HG03135 (cell line): Measurements from ENCODE around the gene UBL7.

Experiments
- ATAC-seq: cut with Tn5 transposase; IDR thresholded peaks from one replicate; pipeline ENCODE4 v1.9.1; 2021; ENCODE audit warnings: mild to moderate bottlenecking, moderate library complexity; ENCODE audit not compliant: unreplicated experiment

UBL7 gene

DNA sequence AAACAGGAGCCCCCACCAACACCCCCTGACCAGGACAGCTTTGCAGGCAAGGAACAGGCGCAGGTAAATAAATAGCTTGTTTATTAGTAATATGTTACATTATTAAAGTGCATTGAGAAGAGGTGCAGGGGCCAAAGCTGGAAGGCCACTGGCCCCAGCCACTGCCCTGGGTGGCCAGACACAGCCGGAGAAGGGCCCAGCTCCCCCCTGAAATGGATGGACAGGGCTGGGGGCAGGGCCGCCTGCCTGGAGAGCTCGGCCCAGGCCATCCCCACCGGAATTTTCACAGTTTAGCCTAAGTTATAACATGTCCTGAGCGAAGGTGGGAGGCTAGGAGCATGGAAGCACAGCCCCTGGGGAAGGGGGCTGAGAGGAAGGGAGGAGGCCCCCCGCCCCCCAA is 51.7 kb downstream of the UBL7 start:
- ATAC-seq: no peak

DNA sequence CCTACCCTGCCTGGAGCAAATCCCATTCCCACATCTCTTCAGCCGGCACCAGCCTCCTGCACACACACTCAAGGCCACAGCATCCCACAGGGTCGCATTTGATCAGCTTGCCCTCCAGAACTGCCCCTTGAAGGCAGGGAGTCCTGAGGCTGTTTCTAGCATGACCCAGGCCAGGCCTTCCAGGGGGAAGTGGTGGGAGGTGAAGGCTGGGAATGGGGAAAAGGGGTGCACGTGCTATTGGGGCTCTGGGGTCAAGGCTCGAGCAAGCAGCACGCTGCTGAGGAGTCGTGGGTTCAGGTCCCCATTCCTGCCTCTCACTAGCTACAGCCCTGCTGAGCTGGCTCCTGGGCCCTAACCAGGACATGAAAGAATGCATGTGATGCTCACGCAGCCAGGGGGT is 52.1 kb downstream of the UBL7 start:
- ATAC-seq: no peak

DNA sequence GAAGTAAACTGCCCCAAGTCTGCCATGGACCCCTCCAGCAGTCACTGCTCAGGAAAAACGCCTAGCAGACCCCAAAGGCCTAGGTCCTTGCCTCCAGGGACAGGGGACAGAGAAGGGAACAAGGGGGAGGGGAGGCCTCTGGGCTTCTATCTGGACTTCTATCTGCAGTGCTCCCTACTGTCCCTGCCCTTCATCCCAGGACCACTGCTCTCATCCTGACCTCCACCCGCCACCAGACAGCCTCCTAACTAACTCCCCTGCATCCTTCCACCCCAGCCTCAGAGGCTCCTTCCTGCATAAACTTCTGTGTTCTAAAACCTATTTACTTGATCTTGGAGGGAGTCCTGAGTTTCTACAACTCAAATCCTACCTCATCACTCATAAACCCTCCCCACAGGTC is 52.6 kb downstream of the UBL7 start:
- no peak for ATAC-seq

DNA sequence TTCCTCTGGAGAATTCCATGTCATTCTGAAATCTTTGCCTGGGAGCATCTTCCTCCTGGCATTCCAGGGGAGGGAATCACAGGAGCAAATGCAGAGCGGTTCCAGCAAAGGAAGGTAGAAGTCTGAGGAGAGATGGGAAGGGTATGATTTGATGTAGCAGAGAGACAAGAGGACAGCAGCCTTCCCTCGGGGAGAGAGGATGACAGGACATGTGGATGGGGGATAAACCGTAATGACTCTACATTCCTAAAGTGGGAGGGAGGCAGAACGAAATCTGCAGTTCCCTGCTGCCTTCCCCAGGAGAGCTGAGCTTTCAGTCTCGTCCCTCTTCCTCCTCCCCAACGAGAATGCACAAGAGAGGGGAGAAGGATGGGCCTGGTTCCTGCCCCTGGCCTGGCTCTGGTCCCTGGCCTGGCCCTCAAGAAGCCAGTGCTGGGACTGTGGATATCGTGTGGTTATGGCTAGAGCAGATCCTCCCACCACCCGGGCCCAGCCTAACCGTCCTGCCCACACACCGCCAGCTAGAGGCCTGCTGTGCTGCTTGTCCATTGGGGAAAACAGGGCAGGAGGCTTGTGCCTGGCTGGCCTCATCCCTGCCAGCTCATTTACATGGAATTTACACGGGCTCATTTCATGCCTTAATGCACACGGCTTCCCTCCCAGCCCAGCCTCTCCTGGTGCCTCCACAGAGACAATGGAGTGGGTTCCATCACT is 53.8 kb downstream of the UBL7 start:
- no peak for ATAC-seq

DNA sequence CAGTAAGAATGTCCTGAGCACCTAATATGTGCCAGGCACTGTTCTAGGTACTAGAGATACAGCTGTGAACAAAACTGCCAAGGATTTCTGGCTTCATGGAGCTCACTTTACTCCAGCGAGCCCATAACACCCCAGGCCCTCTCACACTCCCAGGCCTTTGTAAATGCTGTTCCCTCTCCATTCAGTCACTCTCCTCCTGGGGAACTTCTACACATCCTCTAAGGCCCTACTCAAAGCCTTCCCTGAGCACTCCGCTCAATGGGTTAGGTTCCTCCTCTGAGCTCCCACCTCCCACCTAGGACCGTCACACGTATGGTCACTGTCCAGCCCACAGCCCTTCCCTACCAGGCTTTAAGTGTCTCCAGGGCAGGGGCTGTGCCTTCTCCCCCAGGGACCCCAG is 54.4 kb downstream of the UBL7 start:
- ATAC-seq: no peak

DNA sequence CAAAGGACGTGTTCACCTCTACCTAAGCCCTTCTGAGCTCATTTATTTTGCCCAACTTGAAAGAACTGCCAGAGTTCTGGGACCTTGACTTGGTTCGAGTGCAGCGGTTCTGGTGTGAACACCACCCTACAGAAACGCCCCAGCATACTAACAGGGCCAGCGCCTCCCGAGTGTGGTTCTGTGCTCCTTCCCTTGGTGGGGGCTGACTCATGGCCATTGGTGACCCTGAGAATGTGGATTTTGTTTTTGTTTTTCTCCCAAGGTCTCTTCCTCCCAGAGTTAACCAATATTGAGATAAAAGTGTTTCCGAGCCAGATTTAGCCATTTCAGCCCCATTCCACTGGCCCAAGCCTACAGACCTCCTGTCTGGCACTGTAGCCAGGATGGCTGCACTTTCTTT is 55.1 kb downstream of the UBL7 start:
- no peak for ATAC-seq

DNA sequence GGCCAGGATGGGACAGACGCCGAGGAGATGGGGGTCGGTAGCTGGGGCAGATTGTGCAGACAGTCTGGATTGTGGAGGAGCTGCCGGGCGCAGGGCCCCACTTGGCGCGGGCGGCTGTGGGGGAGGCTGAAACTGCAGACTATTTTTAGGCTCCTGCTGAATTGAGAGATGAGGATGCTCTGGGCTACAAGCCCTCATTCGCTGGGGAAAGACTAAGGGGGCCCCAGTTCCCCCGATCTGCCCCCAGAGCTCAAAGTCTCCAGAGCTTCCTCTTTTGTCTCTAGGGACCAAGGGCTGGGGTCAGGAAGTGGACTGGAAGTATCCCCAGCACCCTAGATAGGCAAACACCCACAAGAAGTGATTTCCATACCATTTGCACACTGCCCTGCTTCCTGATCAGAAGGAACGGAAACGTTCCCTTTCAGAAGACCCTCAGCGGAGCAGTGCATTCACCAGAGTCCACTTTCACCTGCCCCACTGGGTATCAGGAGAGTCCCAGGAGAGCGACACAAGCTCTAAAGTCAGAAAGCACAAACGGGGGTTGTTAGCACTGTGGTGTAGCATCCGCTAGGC is 56.9 kb downstream of the UBL7 start:
- peak; percentile 32 for ATAC-seq

DNA sequence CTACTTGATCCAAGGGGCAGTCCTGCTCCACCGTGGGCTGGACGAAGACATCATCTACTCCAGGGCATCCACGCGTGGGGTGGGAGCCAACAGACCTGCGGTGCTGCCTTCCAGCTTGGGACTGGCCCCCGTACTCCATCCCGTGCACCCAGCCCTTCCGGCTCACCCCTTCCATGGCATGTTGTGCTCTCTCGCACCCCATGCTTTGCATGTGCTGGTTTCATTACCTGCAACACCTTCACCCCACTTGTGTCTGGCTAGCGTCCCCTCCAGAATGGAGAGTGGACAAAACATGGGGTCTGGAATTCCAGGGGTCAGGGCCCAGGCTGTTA is 57.4 kb downstream of the UBL7 start:
- ATAC-seq: peak; percentile 11

DNA sequence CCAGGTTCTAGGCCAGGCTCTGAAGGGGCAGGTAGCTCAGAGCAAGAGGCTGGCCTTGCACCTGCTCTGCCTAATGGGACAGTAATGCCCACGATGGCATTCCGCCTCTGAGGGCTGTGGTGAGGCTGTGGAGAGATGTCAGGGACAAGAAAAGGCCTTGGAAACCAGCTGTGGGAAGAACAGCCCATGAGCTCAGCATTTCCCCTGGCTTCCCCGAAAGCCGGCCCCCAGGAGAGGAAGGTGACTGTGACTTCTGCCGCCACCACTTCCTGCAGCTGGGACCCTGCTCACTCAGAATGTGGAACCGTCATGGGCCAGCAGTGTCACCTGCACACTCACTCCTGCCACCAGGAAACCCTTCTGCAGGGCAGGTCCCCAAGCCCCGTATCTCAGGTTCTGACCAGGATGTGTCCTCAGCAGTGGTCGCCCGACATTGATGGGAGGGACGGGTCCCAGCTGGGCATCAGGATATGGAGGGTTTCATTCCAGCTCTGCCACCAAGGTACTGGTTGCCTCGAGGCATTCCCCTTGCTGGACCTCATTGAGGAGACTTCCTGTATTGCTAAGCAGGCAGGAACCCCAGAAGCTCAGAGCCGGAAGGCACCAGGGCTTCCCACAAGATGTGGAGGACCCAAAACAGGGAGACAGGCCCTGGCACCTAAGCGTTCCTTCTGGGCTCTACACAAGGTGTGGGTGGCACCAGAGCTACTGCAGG is 57.9 kb downstream of the UBL7 start:
- peak; percentile 32 for ATAC-seq

DNA sequence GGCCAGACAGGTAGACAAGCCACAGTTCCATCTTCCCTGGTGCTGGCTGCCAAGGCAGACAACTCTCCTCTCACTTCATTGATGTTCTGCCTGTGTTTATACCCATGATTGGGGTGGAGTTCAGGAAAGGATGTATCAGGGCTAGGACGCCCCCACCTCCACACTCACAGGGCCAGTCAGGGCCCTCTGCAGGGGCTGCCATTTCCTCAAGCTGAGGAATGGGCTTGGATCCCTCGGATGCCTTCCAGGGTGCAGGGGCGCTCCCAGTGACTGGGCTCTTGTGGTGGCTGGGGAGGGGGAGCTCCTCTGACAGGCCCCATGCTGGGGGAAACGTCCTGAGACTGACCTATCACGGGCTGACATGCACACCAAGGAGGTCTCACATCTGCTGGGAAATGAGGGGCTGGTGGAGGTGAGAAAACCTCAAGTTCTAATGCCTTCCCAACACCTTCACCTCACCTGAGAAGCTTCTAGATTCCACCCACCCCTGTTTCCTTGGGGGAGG is 58.6 kb downstream of the UBL7 start:
- no peak for ATAC-seq

DNA sequence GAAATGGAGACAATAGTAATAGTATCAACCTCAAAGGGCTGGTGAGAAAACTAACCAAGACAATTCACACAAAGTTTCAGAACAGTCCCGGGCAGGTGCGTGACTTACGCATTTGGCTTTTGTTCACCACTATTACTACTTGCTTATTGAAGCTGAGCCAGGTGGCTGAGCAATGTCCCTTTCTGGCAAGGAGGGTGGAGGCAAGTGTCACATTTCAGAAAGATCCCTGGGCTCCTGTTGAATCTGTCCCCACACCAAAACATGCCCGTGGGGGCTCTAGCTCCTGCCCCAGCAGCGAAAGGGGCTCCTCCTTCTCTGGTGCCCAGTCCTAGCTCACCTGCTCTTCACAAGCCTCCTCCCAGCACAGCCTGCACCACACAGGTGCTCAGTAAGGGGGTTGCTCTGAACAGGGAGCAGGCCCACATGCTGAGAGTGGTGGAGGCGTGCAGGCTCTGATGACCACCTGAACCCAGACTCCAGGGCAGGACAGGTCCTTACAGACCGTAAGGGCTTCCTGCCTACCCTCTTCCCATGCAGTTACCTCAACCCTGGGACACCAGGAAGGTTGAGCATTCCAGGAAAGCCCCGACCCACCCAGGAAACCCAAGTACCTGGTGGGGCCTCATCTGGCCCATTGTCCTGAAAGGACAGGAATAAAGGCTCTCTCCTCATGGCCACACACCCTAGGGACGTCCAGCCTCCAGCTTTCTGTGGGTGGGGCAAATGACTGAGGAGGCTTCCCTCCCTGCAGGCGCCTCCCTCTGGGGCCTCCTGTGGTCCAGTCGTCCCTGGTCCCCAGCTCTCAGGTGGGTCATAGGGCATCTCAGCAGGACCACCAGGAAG is 59.8 kb downstream of the UBL7 start:
- ATAC-seq: no peak

DNA sequence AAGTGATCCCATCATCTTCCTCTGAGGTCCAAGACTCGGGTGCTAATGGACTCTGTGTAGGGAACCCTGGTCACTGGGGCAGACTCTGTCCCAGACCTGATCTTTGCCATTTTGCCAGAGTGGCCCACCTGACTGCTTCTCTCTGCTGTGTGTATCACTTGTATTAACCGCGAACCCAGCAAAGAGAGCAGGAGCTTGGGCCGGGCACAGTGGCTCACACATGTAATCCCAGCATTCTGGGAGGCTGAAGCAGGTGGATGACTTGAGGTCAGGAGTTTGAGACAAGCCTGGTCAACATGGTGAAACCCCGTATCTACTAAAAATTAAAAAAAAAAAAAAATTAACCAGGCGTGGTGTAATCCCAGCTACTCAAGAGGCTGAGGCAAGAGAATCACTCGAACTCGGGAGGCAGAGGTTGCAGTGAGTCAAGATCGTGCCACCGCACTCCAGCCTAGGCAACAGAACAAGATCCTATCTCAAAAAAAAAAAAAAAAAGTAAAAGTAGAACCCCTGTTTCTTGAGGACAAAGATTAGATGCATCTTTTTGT is 60.6 kb downstream of the UBL7 start:
- no peak for ATAC-seq

DNA sequence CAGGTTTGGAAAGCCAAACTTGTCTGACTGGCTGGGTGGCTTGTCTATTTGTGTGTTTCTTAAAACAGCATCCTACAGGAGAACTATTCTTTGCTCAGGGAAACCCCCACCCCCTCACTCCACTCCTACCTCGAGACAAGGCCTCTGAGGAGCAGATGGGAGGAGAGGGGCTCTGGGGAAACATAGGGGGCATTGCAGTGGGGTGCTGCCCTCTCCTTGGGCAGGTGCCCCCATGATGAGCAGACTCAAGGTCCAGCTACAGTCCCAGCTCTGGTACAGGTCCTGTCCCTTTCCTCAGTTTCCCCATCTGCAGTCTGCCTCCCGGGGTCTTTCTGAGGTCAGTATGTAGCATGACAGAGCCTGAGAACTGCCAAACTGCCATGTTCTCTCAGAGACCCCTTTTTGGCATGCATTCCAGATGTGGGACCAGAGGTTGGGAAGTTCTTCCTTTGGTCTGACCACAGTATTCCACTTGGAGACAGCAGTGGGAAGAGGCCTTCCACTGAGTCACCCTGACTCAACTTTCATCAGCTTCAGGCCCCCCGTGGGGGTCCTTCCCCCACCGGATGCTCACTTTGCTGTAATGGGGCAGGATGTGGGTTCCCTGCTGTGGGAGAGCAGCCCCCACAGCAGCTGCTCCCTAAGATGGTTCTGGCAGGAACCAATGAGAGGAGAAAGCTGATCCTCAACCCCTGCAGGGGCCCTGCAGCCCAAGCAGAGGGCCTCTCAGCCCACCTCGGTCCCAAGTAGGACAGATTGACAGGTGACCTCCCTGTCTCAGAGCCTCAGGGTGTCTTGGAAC is 61.2 kb downstream of the UBL7 start:
- no peak for ATAC-seq

DNA sequence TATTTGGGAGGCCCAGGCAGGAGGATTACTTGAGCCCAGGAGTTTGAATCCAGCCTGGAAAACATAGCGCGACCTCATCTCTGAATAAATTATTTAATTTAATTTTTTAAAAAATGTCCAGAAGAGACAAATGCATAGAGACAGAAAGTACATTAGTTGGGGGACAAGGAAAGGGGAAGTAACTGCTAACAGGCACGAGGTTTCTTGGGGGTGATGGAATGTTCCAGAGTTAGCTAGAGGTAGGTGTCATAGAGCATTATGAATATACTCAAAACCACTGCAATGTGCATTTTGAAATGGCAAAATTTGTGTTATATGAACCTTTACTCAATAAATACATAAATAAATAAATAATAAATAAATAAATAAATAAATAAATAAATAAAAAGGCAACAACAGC is 61.9 kb downstream of the UBL7 start:
- ATAC-seq: no peak

DNA sequence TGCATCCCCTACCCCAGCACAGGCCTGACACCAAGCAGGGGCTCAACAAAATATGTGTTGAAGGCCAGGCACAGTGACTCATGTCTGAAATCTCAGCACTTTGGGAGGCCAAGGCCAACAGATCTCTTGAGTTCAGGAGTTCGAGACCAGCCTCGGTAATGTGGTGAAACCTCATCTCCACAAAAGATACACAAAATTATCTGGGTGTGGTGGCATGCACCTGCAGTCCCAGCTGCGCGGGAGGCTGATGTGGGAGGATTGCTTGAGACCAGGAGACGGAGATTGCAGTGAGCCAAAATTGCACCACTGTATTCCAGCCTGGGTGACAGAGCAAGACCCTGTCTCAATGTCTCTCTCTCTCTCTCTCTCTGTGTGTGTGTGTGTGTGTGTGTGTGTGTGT is 62.8 kb downstream of the UBL7 start:
- no peak for ATAC-seq

DNA sequence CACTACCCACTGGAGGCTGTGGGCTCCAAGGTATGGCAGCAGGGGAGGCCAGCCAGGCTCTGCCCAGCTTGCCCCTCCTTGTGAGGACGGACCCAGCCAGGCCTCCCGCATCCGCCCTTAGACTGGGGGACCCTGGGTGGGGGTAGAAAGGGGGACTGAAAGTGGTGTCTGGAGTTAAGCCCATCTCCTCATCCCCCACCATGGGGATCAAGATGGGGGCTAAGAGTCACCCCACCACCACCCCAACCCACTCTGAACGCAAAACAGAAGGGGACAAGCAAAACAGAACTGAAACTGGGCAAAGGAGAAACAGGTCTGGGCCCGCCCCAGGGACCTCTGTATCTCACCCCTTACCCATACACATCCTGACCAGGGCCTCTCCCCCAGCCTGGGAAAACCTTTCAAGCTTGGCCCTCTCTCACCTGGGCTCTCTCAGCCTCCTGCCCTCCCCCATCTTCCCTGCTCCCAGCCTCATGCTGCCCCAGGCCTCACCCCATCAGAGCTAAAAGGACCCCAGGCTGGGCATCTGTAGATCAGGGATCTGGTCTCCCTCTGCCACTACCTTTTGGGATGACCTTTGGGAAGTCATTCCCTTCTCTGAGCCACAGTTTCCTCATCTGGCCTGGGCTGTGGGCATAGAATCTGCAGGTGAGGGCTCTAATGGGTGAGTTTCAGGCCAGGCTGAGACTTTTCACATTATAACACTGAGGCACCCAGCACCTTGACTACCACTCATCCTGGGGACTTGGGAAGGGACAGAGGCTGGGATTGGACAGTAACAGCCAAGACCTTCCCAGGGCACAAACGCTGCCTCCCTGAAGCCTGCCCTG is 63.5 kb downstream of the UBL7 start:
- no peak for ATAC-seq

DNA sequence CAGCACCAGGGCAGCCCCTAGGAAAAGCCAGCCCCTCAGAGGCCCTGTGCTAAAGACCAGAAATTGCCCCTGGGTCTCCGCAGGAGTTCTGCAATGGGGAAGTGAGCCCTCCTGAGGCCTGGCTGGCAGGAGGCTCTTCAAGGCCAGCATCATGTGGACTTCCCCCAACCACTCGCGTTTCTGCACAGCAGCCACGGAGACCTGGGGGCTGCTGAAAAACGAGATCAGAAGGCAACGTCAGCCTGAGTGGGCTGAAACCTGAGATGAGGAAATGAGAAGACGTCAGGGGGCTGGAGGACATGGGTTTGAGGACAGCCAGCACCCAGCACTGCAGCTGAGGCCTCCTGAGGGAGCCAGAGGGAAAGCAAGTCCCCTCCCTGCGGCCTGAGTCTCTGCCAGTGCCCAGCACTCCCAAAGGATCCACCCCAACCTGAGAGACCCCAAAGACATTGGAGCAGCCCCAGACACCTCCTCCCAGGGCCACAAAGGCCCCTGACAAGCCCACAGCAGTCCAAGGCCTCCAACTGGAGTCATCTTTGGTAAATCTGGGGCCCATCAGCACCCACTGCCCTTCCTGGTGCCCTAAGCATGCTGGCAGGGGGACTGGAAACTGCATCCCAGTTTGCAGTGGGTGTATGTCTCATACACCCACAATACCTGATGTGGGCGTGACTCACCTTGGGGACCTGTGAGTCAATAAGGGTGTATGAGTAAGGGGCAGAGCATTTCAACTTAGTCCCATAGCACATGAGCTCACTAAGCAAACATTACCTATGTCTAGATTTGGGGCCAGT is 64.3 kb downstream of the UBL7 start:
- no peak for ATAC-seq

DNA sequence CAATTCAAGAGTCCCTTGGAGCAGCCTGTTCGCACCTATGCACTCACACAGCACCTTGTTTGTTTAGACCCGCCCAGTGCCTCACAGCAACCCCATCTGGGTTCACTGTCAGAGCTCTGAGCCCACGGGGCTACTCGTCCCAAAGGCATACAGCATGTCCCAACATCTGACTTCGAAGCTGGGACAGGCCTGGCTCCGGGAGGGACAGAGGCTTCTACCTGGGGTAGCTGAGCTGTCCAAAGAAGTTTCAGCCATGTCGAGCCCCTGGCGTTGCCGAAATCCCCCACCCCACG is 64.9 kb downstream of the UBL7 start:
- no peak for ATAC-seq
